OCI-LY3 (cell line): ENCODE data around the gene MED16.

Experiments used
- EZH2phosphoT487 ChIP-seq: fragments of 200-600 bp; shearing (Covaris generic); IDR thresholded peaks from 2 replicates; pipeline ENCODE4 v1.6.1; 2018; ENCODE audit warnings: antibody characterized with exemption, mixed run types, low read depth
- TF ChIP-seq, protein P1 (sequence below): fragments of 200-600, 300-600 bp; sonication (generic); IDR thresholded peaks from 2 replicates; pipeline ENCODE4 v1.5.1; 2014; ENCODE audit warnings: antibody characterized with exemption, low read length, low read depth

DNA sequence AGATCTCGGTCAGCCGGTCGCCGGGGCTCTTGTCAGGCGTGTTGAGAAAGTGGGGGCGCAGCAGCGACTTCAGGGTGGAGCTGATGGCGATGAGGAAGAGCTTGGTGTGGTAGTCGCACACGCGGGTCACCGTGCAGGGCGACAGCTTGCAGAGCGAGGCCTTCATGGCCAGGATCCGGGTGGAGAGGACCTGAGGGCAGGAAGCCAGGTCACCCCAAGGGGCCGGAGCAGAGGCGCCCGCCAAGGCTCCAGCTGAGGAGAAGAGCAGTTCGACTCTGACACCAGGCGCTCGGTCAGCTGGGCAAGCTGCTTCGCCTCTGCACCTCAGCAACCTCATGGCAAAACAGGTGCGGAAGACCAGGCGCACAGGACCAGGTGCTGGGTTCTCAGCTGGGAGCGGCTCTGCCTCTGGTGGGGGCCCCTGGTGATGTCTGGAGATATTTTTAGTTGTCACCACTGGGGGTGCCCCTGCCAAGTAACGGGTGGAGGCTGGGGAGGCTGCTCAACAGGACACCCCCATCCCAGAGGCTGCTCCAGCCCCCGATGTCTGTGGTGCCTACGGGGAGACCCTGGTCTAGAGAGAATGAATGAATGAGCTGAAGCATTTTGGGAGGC, 17.6 kb downstream of the MED16 start:
- TF ChIP-seq, protein P1, sequence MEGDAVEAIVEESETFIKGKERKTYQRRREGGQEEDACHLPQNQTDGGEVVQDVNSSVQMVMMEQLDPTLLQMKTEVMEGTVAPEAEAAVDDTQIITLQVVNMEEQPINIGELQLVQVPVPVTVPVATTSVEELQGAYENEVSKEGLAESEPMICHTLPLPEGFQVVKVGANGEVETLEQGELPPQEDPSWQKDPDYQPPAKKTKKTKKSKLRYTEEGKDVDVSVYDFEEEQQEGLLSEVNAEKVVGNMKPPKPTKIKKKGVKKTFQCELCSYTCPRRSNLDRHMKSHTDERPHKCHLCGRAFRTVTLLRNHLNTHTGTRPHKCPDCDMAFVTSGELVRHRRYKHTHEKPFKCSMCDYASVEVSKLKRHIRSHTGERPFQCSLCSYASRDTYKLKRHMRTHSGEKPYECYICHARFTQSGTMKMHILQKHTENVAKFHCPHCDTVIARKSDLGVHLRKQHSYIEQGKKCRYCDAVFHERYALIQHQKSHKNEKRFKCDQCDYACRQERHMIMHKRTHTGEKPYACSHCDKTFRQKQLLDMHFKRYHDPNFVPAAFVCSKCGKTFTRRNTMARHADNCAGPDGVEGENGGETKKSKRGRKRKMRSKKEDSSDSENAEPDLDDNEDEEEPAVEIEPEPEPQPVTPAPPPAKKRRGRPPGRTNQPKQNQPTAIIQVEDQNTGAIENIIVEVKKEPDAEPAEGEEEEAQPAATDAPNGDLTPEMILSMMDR = no peak
- TF ChIP-seq EZH2phosphoT487 = no peak
